Stimulated activated CD4-positive, alpha-beta T cell treated with anti-CD3 and anti-CD28 coated beads, Interleukin-1b, Interleukin-23, amount 100 ng/mL, for 24 hours (primary cell): ENCODE data around the gene XCR1.
"Not testable (repeated sequence)": the region's sequence is repeated elsewhere in the genome, so short reads cannot be mapped to it uniquely, and the experiment has no call there.

Experiments used
- DNase-seq, 4 experiments: peaks; one replicate each; pipeline ENCODE4 v3.0.0-alpha.2; 2020; ENCODE audit warnings: low read depth in 4 of 4, low spot score in 1 of 4

The XCR1 gene

DNA sequence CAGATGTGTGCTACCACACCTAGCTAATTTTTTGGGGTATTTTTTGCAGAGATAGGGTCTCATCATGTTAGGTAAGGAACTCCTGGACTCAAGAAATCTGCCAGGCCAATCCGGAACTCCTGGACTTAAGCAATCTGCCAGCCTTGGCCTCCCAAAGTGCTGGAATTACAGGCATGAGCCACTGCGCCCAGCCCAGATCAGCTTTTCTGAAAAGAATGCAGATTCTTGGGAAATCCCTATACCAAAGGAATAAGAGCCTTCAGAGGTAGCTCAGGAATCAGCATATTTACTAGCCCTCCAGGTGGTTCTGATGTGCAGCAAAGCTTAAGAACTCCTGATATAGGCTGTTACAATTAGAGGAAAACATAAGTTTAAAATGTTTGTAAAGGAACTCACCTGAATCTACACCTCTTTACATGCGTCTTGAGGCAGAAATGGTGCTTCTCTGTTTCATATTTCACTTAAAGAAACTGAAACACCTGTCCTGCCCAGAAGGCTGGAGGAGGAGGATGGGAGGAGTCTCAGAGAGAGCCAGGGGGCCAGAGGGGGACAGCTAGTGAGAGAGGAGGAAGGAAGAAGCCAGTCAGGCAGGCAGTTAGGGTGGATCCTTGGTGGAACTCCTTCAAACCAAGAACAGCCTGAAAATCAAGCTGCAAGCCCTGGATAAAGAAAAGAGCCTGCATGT, at the start of gene XCR1:
XCR1 (minus strand) TSS at position 463 of the 685 bp plus-strand sequence. CDS start 5,536 bp downstream, outside the sequence.
- no peak for DNase-seq

- no peak for DNase-seq
Measured at GRCh38 chr3:46076606-46077005, 49.3 kb upstream of the XCR1 start.

GRCh38 chr3:46075816-46076215, 48.5 kb upstream of the XCR1 start:
- DNase-seq, result no peak

GRCh38 chr3:46071222-46071858, 44.1 kb upstream of the XCR1 start:
- no peak for DNase-seq

- no peak for DNase-seq
Measured at GRCh38 chr3:46070595-46071093, 43.4 kb upstream of the XCR1 start.

- DNase-seq, result no peak
Measured at GRCh38 chr3:46068501-46068900, 41.2 kb upstream of the XCR1 start.

- DNase-seq, result no peak
Measured at GRCh38 chr3:46067401-46067800, 40.1 kb upstream of the XCR1 start.

- no peak for DNase-seq
Measured at GRCh38 chr3:46065750-46066256, 38.5 kb upstream of the XCR1 start.

DNA sequence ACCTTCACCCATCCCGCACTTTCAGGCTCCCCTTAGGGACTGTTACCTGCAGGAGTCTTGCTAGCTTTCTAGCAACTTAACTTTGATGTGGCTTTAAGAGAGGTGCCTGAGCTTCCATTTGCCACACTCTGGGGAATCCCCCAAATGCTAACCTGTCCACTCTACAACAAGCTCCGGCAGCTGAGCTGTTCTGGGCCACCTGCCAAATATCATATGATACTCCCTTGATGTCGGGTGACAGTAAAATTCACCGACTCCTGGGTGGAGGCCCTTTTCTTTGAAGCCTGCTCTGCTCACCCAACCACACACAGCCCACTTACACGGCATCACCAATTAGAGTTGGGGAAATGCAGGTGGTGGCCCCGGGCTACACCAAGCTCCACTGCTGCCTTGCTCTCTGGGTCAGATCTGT, 38.0 kb upstream of the XCR1 start:
- DNase-seq, result peak; percentile 27 to 70 (median 56)

DNA sequence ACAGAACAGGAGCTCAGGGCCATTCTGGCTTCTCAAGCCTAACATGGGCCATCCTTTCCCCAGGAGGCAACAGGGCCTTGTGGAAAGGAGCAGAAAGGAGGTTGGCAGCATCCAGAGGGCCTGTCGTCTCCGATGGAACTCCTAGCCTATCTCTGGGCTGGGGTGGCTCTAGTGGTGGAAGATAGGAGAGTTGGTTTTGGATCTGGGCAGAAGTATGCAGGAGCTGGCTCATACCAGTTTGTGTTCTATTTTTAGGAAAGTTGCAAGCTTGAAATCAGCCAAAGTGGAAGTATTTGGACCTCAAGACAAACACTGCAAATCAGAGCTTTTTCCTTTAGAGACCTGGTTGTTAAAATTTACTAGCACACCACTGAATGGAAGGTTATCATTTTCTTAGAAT, 35.4 kb upstream of the XCR1 start:
- no peak for DNase-seq

GRCh38 chr3:46061887-46062286, 34.6 kb upstream of the XCR1 start:
- DNase-seq, result no peak

GRCh38 chr3:46061108-46061720, 33.9 kb upstream of the XCR1 start:
- DNase-seq, result no peak

DNA sequence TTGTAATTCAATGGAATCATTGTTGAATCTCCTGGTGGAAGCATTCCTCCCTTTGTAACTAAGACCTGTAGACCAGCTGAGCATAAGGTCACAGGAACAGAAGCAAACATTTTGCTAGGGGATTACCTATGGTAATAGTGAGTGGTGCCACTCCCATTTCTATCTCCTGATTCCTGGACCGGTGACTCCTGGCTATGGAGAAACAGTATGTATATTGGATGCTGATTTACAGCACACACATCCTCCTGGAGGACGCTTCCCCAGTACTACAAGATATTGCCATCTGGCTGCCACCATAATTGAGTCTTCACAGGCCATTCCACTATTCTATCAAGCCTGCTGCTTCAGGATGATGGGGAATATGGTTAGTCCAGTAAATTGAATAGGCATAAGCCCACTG, 33.3 kb upstream of the XCR1 start:
- no peak for DNase-seq

DNA sequence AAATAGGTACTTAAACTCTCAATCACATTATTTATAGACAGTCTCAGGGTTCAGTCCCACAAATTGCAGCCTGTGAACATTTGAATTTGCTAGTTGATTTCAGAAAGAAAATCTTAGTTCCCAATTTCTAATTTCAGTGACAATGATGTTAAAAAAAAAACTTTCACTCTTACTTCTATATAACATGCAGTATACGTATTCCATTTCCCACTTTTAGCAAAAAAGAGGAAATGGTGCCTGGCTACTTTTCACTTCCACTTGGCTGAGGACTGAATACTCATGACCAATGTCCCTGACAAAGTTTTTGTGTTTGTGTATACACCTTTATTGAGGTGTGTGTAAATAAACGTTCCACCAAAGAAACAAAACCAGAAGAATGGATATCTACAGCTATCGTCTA, 32.1 kb upstream of the XCR1 start:
- no peak for DNase-seq

DNA sequence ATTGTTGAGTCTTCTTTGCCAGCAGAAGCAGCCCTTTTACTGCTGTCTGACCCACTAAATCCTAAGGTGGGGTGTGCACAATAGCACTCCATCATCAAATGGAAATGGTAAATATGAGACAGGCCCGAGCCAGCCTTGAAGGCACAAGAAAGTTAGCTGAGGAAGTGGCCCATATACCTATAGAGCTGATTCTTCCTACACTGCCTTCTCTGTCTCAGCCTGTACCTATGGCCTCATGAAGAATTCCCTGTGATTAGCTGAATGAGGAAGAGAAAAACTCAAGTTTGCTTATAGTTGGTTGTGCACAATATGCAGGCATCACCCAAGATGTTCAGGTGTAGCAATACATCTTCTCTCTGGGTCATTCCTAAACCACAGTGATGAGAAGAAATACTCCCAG, 31.7 kb upstream of the XCR1 start:
- DNase-seq, result no peak

DNA sequence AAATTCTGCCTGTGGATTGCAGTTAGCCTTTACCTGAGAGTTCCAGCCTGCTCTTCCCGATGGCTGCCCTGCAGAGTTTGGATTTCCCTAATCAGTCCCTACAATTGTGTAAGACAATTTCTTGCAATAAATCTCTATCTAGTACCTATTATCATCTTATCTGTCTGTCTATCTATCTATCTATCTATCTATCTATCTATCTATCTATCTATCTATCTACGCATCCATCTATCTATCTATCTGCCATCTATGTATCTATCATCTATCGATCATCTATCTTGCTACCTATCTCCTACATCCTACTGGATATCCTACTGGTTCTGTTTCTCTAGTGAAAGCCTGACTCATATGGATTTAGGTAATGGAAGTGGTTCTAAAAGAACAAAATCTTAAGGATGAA, 30.4 kb upstream of the XCR1 start:
- DNase-seq, result no peak

DNA sequence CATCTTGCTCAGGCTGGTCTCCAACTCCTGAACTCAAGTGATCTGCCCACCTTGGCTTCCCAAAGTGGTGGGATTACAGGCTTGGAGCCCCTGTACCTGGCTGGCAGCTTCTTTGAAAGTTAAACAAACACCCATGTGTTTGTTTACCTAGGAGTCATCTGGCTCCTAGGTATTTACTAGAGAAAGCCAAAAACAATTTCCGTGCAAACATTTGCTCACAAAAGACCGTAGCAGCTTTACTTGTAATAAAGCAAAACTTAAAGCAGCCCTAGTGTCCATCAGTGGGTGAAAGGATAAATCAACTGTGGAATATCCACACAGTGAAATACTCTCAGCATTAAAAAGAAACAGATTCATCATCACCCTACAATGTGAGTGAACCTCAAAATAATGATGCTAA, 29.4 kb upstream of the XCR1 start:
- no peak for DNase-seq

DNA sequence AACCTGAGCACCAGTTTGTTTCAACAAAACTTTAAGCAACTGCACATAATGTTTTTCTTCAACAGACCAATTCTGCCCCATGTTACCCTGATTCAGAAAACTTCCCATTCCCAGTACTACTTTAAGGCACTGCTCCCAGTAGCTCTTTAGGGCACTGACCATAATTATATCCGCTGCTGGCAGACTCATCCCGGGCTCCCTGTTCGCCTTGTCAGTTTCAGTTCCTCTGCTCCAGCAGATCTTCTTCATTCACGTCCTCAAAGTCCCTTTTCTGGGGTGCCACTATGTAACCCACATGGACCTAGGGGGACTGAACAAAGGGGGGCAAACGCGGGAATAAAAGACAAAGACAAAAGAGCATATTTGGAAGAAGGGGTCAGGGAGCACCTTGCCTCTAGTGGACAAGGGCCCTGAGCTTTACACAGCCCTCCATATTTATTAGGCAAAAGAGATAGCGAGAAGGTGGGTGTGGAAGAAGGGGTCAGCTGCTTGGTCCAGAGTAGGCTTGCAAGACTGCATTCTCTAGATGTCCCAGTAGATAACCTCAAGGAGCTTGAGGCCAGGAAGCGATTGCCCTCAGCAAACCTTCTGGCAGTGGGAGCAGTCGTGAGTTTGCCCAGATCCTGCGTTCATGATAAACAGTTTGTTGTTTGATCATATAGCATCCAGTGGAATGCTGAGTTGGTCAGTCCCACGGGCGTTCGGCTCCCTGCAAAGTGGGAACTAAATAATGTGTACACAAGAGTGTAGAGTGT, 26.7 kb upstream of the XCR1 start:
- DNase-seq, result not testable (repeated sequence)

GRCh38 chr3:46053265-46053664, 26.0 kb upstream of the XCR1 start:
- not testable (repeated sequence) for DNase-seq

DNA sequence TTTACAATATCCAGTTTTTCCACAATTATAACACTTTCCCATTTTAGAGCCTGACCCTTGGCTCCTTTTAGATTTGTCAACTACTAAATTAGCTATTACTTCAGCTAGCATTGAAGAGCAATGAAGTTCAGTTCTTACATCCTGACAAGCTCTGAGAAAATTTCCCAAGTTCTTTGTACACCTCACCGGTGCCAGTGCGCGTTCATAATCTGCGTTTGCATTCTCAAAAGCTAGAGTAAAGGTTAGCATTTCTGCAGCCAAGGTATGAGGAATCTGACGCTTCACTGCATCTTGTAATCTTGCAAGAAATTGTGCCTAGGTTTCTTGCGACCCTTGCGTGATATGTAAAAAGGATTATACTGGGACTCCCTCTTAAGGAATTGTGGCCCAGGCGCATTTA, 25.2 kb upstream of the XCR1 start:
- DNase-seq, result no peak

DNA sequence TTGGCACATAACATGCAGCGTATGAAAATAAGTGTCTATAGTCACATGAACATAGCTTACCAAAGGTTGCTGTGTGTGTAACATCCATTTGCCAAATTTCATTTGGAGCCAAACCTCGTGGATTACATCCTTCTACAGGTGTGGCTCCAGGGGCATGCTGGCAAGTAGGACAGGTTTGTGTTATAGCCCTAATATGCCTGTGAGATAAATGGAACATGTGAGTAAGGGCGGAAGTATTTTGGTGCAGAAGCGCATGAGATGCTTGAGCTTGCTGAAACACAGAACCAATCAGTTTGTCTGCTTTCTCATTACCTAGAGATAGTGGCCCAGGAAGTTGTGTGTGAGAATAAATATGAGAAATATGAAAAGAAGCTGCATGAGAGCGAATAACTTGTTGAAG, 21.8 kb upstream of the XCR1 start:
- DNase-seq, result no peak
